ENCODE results near the gene IGFALS. TPM values are rescaled to one million over a fixed set of nuclear protein-coding genes. Genes with fewer than 3 reads are reported as not detected.

Gene IGFALS
- total RNA-seq, 4 donors from 2014 or later = 0.59 to 0.69 (median 0.64) TPM

DNA sequence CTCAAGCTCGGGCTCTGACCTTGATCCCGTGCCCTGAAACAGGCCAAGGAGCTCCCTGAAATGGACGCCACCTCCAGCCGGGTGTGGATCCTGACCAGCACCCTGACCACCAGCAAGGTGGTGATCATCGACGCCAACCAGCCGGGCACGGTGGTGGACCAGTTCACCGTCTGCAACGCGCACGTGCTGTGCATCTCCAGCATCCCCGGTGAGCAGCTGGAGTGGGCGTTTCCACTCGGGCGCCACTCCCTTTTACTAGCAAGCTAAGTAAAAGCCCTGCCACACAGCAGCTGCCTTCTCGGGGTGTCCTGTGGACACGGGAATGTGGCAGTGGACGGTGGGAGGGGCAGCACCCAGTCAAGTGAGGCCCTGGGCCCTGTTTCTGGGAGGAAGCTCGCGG, 28.5 kb downstream of the IGFALS start:
- intact Hi-C loops (cut with DNase I; ENCODE audit: low total_unique reads) = no loop called here
- DNase-seq (ENCODE audit: low spot score in 2 of 2) = no peak
- H3K4me3 ChIP-seq (ENCODE audit: low read depth, poor library complexity, severe bottlenecking) = no peak overlapping the region
- TF ChIP-seq, protein P1, sequence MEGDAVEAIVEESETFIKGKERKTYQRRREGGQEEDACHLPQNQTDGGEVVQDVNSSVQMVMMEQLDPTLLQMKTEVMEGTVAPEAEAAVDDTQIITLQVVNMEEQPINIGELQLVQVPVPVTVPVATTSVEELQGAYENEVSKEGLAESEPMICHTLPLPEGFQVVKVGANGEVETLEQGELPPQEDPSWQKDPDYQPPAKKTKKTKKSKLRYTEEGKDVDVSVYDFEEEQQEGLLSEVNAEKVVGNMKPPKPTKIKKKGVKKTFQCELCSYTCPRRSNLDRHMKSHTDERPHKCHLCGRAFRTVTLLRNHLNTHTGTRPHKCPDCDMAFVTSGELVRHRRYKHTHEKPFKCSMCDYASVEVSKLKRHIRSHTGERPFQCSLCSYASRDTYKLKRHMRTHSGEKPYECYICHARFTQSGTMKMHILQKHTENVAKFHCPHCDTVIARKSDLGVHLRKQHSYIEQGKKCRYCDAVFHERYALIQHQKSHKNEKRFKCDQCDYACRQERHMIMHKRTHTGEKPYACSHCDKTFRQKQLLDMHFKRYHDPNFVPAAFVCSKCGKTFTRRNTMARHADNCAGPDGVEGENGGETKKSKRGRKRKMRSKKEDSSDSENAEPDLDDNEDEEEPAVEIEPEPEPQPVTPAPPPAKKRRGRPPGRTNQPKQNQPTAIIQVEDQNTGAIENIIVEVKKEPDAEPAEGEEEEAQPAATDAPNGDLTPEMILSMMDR (IDR thresholded peaks at IDR 0.05) = no peak
- TF ChIP-seq POLR2A (IDR thresholded peaks at IDR 0.05) = no peak
- WGBS, 2 donors = 87 to 89% methylated on average over 15 to 17 of the region's 21 CpGs

DNA sequence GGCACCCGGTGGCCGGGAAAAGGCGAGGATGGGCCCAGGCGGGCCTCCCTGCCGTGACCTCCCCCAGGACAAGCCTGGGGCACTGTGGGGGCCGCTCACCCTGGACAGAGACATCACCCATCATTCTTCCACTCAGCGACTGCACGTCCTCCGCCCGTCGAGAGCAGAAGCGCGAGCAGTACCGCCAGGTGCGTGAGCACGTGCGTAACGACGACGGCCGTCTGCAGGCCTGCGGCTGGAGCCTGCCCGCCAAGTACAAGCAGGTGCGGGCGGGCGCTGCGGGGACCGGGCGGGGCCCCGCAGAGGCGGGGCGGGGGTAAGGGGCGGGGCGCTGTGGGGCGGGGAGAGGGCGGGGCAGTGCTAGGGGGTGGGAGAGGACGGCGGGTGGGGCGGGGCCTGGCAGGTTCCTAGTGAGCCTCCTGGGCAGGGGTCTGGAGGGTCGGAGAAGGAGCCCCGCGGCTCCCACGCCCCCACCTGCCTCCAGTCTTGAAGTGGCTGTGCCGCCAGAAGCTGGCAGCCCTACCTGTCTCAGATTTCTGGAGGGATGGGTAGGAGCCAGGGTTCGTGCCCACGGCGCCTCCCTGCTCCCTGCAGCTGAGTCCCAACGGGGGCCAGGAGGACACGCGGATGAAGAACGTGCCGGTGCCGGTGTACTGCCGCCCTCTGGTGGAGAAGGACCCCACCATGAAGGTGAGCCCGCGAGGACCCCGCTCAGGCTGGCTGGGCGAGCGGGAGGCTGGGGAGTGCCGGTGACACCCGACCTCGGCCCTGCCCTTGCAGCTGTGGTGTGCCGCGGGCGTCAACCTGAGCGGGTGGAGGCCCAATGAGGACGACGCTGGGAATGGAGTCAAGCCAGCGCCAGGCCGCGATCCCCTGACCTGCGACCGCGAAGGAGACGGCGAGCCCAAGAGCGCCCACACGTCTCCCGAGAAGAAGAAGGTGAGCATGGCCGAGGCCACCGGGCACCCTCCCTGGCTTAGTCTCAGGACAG, 29.7 kb downstream of the IGFALS start:
- DNase-seq (ENCODE audit: low spot score in 2 of 2) = no peak
- TF ChIP-seq POLR2A (IDR thresholded peaks at IDR 0.05) = no peak
- TF ChIP-seq, protein P1 (IDR thresholded peaks at IDR 0.05) = no peak
- H3K4me3 ChIP-seq (ENCODE audit: low read depth, poor library complexity, severe bottlenecking) = no peak overlapping the region
- intact Hi-C loops (cut with DNase I; ENCODE audit: low total_unique reads) = no loop called here
- 73% methylated on average over 49 to 78 of the region's 81 CpGs for WGBS, 2 donors

DNA sequence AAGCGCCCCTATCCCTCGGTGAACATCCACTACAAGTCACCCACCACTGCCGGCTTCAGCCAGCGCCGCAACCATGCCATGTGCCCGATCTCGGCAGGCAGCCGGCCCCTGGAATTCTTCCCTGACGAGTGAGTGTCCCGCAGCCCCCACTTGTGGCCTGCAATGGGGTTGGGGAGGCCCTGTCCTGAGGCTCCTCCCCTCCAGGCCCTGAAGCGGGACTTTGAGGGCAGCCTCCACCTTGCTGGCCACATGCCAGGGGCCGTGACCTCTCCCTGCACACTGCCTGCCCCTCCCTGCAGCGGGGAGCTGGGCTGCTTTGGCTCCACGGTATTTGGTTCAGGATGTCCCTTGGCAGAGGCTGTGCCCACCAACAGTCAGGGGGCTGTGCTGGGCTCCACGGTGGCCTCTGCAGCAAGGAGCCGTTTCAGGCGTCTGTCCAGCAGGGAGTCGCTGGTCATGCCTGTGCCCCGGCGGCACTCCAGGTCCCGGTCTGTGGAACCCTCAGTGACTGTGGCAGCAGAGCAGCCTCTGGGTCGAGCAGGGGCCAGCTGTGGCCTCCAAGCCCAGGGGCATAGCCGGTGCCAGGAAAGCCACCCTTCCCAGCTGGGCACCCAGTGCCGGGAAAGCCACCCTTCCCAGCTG, 30.5 kb downstream of the IGFALS start:
- TF ChIP-seq, protein P1 (IDR thresholded peaks at IDR 0.05) = no peak
- no peak for TF ChIP-seq POLR2A (IDR thresholded peaks at IDR 0.05)
- 83 to 95% methylated on average over 19 to 24 of the region's 24 CpGs for WGBS, 2 donors
- DNase-seq (ENCODE audit: low spot score in 2 of 2) = no peak
- no peak overlapping the region for H3K4me3 ChIP-seq (ENCODE audit: low read depth, poor library complexity, severe bottlenecking)
- intact Hi-C loops (cut with DNase I; ENCODE audit: low total_unique reads) = no loop called here

DNA sequence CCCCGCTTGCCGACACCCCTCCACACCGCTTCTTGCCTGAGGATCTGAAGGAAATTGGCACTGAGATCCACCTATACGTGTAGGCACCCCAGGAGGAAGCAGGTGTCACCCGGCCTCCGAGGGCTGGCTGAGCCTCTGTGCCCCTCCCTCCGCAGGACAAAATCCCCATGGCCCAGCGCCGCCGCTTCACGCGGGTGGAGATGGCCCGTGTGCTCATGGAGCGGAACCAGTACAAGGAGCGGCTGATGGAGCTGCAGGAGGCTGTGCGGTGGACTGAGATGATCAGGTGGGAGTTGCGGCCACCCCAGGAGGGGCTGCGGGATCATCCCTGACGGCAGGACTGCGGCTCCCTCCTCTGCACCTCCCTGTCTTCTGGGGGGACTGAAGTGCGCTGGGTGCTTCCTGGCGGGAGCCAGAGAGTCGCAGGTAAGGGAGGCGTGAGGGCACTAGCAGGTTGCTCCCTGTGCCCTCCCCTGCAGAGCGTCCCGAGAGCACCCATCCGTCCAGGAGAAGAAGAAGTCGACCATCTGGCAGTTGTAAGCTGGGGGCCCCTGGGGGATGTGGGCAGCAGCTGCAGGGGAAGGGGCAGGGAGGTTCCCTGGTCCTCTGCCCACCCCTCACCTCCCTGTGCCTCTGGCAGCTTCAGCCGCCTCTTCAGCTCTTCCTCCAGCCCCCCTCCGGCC, 31.2 kb downstream of the IGFALS start:
- intact Hi-C loops (cut with DNase I; ENCODE audit: low total_unique reads) = no loop called here
- 87 to 89% methylated on average over 23 to 29 of the region's 30 CpGs for WGBS, 2 donors
- TF ChIP-seq, protein P1 (IDR thresholded peaks at IDR 0.05) = no peak
- TF ChIP-seq POLR2A (IDR thresholded peaks at IDR 0.05) = no peak
- no peak for DNase-seq (ENCODE audit: low spot score in 2 of 2)
- no peak overlapping the region for H3K4me3 ChIP-seq (ENCODE audit: low read depth, poor library complexity, severe bottlenecking)

DNA sequence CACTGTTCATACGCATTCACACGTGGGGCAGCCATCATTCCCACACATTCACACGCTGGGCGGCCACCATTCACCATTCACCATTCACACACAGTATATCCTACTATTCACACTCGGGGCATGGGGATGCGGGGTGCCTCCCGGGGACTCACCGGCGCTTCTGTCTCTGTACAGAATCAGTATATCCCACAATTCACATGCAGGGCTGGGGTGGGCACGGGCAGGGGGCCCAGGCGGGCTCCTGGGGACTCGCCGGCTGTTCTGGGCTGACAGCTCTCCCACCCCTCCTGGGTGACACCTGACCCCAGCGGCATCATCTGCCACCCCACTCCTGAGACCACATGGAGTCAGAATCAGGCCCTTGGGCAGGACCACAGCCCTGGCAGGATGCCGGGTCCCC, 31.8 kb downstream of the IGFALS start:
- TF ChIP-seq POLR2A (IDR thresholded peaks at IDR 0.05) = no peak
- TF ChIP-seq, protein P1 (IDR thresholded peaks at IDR 0.05) = no peak
- intact Hi-C loops (cut with DNase I; ENCODE audit: low total_unique reads) = no loop called here
- no peak overlapping the region for H3K4me3 ChIP-seq (ENCODE audit: low read depth, poor library complexity, severe bottlenecking)
- 92 to 97% methylated on average over 14 to 15 of the region's 15 CpGs for WGBS, 2 donors
- no peak for DNase-seq (ENCODE audit: low spot score in 2 of 2)

All from lower leg skin (tissue), 4 donors.